Esophagus muscularis mucosa (tissue), 4 donors: ENCODE measurements around the gene DENR.

Experiments
- CTCF ChIP-seq, 3 experiments: fragments of 200-600 bp in 2 of 3; fragments of 450-650 bp in 1 of 3; sonication (generic) in 2 of 3; IDR thresholded peaks; one replicate each; pipeline ENCODE4 v1.5.1; 2017 to 2019; ENCODE audit warnings: antibody characterized with exemption in 3 of 3, mild to moderate bottlenecking in 2 of 3, moderate library complexity in 1 of 3
- EP300 ChIP-seq: sonication (generic); formaldehyde crosslinking; IDR thresholded peaks from one replicate; pipeline ENCODE4 v1.6.1; 2017; ENCODE audit warnings: antibody characterized with exemption
- POLR2A ChIP-seq: fragments of 450-650 bp; IDR thresholded peaks from one replicate; pipeline ENCODE4 v1.6.1; 2017; ENCODE audit warnings: antibody characterized with exemption, moderate library complexity, mild to moderate bottlenecking, low read depth

GRCh38 chr12:122747224-122748135, 5.1 kb upstream of the DENR start:
- TF ChIP-seq CTCF (IDR thresholded peaks at IDR 0.05), result no peak
- TF ChIP-seq EP300, result no peak
- no peak for TF ChIP-seq POLR2A
